HEK293T (cell line): Measurements from ENCODE around the gene CXXC5.

Experiments
- CTCF ChIA-PET: fragments of 350-600 bp; formaldehyde crosslinking; extraction: SDS; loops from one replicate; lab custom pipeline; 2021; ENCODE audit warnings: antibody characterized with exemption, inconsistent platforms; lab: Yijun Ruan, JAX
- POLR2A ChIA-PET: fragments of 350-600 bp; formaldehyde crosslinking; extraction: SDS; loops from one replicate; lab custom pipeline; 2020; ENCODE audit warnings: antibody characterized with exemption, inconsistent platforms; lab: Yijun Ruan, JAX
- DNase-seq: peaks from one replicate; pipeline ENCODE4 v3.0.0; 2012; ENCODE audit warnings: mixed read lengths; ENCODE audit errors: extremely low spot score
- ARNT ChIP-seq: fragments of 450-650 bp; IDR thresholded peaks from 2 replicates; pipeline ENCODE4 v1.6.1; 2017; ENCODE audit warnings: mild to moderate bottlenecking
- BHLHE40 ChIP-seq: fragments of 450-650 bp; IDR thresholded peaks from 2 replicates; pipeline ENCODE4 v1.6.1; 2016; ENCODE audit warnings: mild to moderate bottlenecking, moderate library complexity, borderline replicate concordance
- CTBP1 ChIP-seq: fragments of 450-650 bp; IDR thresholded peaks from 2 replicates; pipeline ENCODE4 v1.6.1; 2016; ENCODE audit warnings: borderline replicate concordance
- ELF4 ChIP-seq: fragments of 450-650 bp; IDR thresholded peaks from 2 replicates; pipeline ENCODE4 v1.6.1; 2017; ENCODE audit warnings: antibody characterized with exemption
- FOXA1 ChIP-seq: fragments of 450-650 bp; IDR thresholded peaks from 2 replicates; pipeline ENCODE4 v1.6.1; 2016; ENCODE audit warnings: mild to moderate bottlenecking
- FOXK2 ChIP-seq: fragments of 450-650 bp; IDR thresholded peaks from 2 replicates; pipeline ENCODE4 v1.6.1; 2016; ENCODE audit warnings: mild to moderate bottlenecking
- FOXM1 ChIP-seq: fragments of 450-650 bp; IDR thresholded peaks from 2 replicates; pipeline ENCODE4 v1.6.1; 2017; ENCODE audit warnings: mild to moderate bottlenecking, borderline replicate concordance
- HDGF ChIP-seq: fragments of 450-650 bp; IDR thresholded peaks from 2 replicates; pipeline ENCODE4 v1.6.1; 2017; ENCODE audit warnings: antibody characterized with exemption, borderline replicate concordance
- L3MBTL2 ChIP-seq: fragments of 450-650 bp; conservative IDR thresholded peaks from 2 replicates; pipeline ENCODE4 v1.6.1; 2016; ENCODE audit warnings: mild to moderate bottlenecking
- LEF1 ChIP-seq: fragments of 450-650 bp; IDR thresholded peaks from 2 replicates; pipeline ENCODE4 v1.6.1; 2017; ENCODE audit warnings: mild to moderate bottlenecking, borderline replicate concordance
- NFRKB ChIP-seq: fragments of 450-650 bp; IDR thresholded peaks from 2 replicates; pipeline ENCODE4 v1.6.1; 2016; ENCODE audit warnings: mild to moderate bottlenecking, moderate library complexity
- PKNOX1 ChIP-seq: fragments of 450-650 bp; IDR thresholded peaks from 2 replicates; pipeline ENCODE4 v1.6.1; 2016
- SP1 ChIP-seq: fragments of 450-650 bp; IDR thresholded peaks from 2 replicates; pipeline ENCODE4 v1.6.1; 2017
- SUZ12 ChIP-seq: fragments of 450-650 bp; IDR thresholded peaks from 2 replicates; pipeline ENCODE4 v1.6.1; 2016; ENCODE audit warnings: mild to moderate bottlenecking
- TARDBP ChIP-seq: fragments of 450-650 bp; IDR thresholded peaks from 2 replicates; pipeline ENCODE4 v1.6.1; 2016
- ZNF384 ChIP-seq: fragments of 450-650 bp; IDR thresholded peaks from 2 replicates; pipeline ENCODE4 v1.6.1; 2016

The CXXC5 gene

DNA sequence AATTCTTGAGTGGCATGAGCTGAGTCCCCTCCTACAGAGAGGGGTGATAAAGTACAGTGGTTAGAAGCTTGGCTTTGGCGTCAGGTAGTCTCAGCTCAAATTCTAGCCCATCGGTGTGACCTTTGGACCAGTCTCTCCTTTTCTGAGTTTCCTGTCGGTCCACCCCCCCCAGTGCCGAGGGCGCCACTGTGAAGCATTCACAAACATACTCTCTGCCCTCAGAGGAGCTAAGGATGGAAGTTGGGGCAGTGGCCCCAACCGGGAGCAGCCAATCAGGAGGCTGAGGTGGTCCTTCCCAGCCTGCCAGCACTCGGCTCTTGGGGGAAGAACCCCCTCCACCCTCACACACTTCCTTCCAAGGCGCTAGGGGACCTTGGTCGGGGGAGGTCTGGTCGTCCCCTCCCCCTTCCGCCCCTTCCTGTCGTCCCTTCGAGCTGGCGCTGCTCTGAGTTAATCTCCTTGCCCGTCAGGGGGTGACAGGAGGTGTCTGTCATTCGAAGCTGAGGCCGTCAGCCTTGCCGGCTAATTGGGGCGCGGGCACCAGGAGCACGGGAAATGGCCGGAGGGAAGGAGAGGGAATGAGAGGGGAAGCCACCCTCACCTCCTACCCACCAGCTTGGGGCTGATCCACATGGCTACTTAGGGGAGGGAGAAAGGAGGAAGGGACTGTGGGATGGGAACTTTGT lies 53.0 kb downstream of the CXXC5 start:
- ChIA-PET CTCF (interaction anchor here (0.9 to 3.2 kb wide), 4 partner anchors 10 to 68 kb away, joined by 3 to 12 read pairs (median 3); partner anchors contain the start of gene CXXC5), POLR2A (interaction anchor here (0.7 to 1.2 kb wide), 2 partner anchors 9 to 47 kb away, joined by 3 to 7 read pairs; no protein-coding TSS in a partner anchor)
- no peak for DNase-seq

DNA sequence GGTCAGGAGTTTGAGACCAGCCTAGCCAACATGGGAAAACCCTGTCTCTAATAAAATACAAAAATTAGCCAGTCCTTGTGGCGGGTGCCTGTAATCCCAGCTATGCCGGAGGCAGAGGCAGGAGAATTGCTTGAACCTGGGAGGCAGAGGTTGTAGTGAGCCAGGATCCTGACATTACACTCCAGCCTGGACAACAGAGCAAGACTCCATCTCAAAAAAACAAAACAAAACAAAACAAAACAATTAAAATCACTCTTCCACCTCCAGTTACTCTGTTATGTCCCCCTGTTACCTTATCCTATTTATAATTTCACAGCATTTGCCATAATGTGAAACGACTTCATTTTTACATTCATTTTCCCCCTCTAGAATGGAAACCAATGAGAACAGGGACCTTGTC lies 54.4 kb downstream of the CXXC5 start:
- DNase-seq = no peak
- ChIA-PET CTCF (interaction anchor here (3.2 kb wide), 1 partner anchor 9 kb away, joined by 12 read pairs; no protein-coding TSS in a partner anchor), POLR2A (no interaction called here)
- TF ChIP-seq ELF4 (no peak), FOXA1 (no peak)

More for the DNA sequence above, 53.0 kb downstream of the CXXC5 start:
- TF ChIP-seq L3MBTL2 = 0 out of 2 replicates have a peak, but pooled peaks have one; percentile 9
- TF ChIP-seq PKNOX1 = peak; percentile 51; the same call in 1 of the 2 replicates
- no peak for TF ChIP-seq LEF1

DNA sequence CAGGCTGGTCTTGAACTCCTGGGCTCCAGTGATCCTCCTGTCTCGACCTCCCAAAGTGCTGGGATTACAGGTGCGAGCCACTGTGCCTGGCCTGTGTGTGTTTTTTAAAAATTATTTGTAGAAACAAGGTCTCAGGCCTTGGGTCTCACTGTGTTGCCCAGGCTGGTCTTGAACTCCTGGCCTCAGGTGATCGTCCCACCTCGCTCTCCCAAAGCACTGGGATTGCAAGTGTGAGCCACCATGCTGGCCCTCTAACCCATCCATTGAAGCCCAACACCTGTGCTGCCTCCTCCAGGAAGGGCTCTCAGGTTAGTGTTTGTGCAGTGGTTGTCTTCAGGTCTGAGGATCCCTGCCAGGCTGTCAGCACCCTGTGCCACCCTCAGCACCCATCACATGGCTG lies 56.6 kb downstream of the CXXC5 start:
- CTCF ChIA-PET = no interaction called here
- DNase-seq = no peak
- POLR2A ChIA-PET = no interaction called here
- TF ChIP-seq LEF1 (no peak), HDGF (no peak), BHLHE40 (no peak)

DNA sequence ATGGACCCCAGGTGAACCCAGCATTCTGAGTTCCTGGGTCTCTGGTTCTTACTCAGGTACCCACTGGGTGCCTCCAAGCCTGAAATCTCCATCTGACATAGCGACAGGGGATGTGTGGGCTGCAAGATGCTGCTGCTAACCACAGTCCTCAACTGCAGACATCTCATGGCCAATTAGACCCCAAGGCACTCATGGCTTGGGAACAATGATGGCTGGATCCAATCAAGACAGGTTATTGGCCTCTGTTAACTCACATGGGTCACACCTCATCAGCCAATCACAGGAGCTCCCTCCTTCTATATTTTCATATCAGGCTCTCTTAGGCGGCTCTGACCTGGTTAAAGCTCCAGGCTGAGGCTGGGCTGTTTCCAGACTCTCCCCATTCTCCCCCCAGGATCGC lies 57.0 kb downstream of the CXXC5 start:
- no peak for DNase-seq
- TF ChIP-seq L3MBTL2 = peak; percentile 87
- TF ChIP-seq ZNF384 = no peak
- no peak for TF ChIP-seq HDGF
- CTCF ChIA-PET = interaction anchor here (0.5 kb wide), 1 partner anchor 263 kb away, joined by 3 read pairs; no protein-coding TSS in a partner anchor
- POLR2A ChIA-PET = no interaction called here

DNA sequence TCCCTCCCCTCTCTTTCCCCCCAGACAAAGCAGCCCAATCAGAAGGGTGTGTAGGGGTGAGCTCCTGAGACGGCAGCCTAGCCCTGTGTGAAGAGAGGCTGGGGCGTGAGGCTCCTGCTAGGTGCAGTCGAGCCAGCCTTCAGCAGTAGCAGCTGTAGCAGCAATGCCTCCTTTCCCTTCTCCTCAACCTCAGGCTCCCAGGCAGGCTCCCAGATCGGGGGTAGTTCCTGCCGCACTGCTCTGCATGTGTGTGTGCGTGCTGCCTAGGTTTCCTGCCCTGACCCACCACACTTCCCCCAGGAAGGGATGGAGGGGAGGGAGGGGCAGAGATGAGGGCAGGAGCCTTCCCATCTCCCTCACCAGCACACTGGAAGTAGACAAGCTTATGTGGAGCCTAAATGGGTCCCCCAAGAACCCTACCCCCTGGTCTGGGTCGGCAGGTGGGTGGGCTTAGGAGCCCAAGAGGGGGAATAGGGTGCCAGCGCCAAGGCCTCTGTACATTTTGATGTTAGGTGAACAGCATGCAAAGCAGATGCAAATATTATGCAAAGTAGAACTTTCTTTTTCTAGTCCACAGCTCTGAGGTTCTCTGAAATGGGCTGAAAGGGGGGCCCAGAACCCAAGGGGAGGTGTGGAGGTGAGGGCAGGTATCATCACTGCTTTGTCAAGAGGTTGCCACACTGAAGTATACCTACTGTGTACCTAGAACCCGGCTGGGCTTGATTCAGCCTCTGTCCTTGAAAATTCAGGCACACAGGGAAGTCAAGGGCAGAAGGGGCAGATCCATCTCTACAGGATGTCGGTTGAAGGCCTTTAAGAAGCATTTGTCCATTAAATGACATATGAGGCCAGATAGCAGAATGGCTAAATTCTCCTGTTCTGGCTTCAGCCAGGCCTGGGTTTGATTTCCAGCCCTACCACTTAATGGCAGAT lies 57.8 kb downstream of the CXXC5 start:
- DNase-seq = no peak
- ChIA-PET POLR2A (no interaction called here), CTCF (interaction anchor here (0.5 kb wide), 1 partner anchor 264 kb away, joined by 3 read pairs; no protein-coding TSS in a partner anchor)
- TF ChIP-seq TARDBP = no peak
- no peak for TF ChIP-seq SUZ12
- no peak for TF ChIP-seq SP1
- TF ChIP-seq HDGF = no peak
- no peak for TF ChIP-seq PKNOX1
- TF ChIP-seq ARNT = no peak

GRCh38 chr5:139707445-139708003 lies 59.4 kb downstream of the CXXC5 start:
- no peak for DNase-seq
- POLR2A ChIA-PET = interaction anchor here (0.8 kb wide), 1 partner anchor 9 kb away, joined by 3 read pairs; no protein-coding TSS in a partner anchor
- CTCF ChIA-PET = interaction anchor here (0.6 kb wide), 1 partner anchor 1470 kb away, joined by 5 read pairs; no protein-coding TSS in a partner anchor
- no peak for TF ChIP-seq ZNF384
- TF ChIP-seq NFRKB = no peak
- no peak for TF ChIP-seq PKNOX1
- no peak for TF ChIP-seq LEF1
- TF ChIP-seq TARDBP = no peak
- no peak for TF ChIP-seq CTBP1
- no peak for TF ChIP-seq ARNT
- TF ChIP-seq FOXK2 = no peak
- TF ChIP-seq SUZ12 = no peak
- no peak for TF ChIP-seq L3MBTL2
- TF ChIP-seq ELF4 = no peak
- no peak for TF ChIP-seq FOXM1
- TF ChIP-seq SP1 = no peak
- TF ChIP-seq FOXA1 = no peak
- no peak for TF ChIP-seq BHLHE40
- no peak for TF ChIP-seq HDGF
